ENCODE measurements around the gene BGN.

GRCh38 chrX:153446636-153446936, 48.2 kb upstream of the BGN start:
- TF ChIP-seq, protein P1, sequence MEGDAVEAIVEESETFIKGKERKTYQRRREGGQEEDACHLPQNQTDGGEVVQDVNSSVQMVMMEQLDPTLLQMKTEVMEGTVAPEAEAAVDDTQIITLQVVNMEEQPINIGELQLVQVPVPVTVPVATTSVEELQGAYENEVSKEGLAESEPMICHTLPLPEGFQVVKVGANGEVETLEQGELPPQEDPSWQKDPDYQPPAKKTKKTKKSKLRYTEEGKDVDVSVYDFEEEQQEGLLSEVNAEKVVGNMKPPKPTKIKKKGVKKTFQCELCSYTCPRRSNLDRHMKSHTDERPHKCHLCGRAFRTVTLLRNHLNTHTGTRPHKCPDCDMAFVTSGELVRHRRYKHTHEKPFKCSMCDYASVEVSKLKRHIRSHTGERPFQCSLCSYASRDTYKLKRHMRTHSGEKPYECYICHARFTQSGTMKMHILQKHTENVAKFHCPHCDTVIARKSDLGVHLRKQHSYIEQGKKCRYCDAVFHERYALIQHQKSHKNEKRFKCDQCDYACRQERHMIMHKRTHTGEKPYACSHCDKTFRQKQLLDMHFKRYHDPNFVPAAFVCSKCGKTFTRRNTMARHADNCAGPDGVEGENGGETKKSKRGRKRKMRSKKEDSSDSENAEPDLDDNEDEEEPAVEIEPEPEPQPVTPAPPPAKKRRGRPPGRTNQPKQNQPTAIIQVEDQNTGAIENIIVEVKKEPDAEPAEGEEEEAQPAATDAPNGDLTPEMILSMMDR (conservative IDR thresholded peaks at IDR 0.05; ENCODE audit: low read length): no peak
- no peak for TF ChIP-seq EZH2phosphoT487 (IDR thresholded peaks at IDR 0.05; ENCODE audit: borderline replicate concordance, low read depth, low read length)
